ENCODE data around the gene MPV17L2. TPM values are rescaled to one million over a fixed set of nuclear protein-coding genes. Genes with fewer than 3 reads are reported as not detected.

The MPV17L2 gene
- total and polyA plus RNA-seq, 10 of the 15 experiments (the other 5 are each of a cell fraction or from before 2014, with no cell fraction given): 5.1 to 57.2 (median 22.9) TPM

DNA sequence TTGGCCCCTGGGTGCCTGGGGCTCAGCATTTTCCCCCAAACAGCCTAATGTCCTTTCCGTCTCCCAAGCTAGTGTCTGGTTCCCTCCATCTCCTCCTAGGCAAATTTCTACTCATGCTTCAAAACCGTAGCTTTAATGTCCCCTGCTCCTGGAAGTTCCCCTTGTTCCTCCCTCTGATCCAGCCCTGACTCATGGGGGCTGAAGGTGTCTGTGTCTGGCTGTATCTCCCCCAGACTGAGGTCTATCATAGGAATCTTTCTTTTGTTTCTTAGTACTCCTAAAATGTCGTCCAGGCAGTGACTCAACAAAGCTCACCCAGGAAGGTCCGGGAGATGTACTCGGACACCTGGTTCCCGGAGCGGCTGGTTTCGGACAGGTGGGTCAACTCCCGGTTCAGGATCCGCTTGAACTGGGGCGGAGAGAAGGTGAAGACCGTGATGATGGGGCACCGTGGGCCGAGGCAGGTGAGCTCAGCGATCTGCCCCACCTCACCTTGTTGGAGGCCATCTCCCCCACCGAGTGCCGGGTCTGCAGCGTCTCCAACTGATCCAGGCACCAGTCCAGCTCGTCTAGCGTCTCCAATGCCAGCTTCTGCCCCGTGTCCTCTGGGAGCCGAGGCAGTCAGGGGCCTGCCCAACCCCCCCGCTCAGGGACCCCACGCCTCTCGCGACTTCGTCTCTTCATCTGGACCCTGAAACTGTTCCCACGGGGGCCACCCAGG, 27.1 kb downstream of the MPV17L2 start:
- Histone ChIP-seq H3K9me3 (replicated peaks; ENCODE audit: control insufficient read depth, insufficient read depth, low read length) (no peaks in the 10 kb centered on the region; the same call in 2 of the 3 replicates), H3K36me3 (ENCODE audit: control insufficient read depth in 2 of 2, insufficient read depth in 2 of 2, low read length in 1 of 2) (no peaks in the 10 kb centered on the region), H3K4me2 (ENCODE audit: control insufficient read depth, insufficient read depth) (no peak overlapping the region), H3K4me3 (no peak overlapping the region), H3K9ac (ENCODE audit: control insufficient read depth, insufficient read depth, low read length) (no peak overlapping the region), H4K20me1 (ENCODE audit: control insufficient read depth, insufficient read depth) (no peaks in the 10 kb centered on the region), H3K27me3 (replicated peaks in 1 of 2; ENCODE audit: control insufficient read depth in 2 of 2, insufficient read depth in 2 of 2, low read length in 1 of 2) (peaks cover 0 to 4% of the 10 kb centered on the region in 2 experiments; a peak in 2 of 4 replicates), H3K27ac (ENCODE audit: control insufficient read depth, insufficient read depth) (no peak overlapping the region), H3K4me1 (ENCODE audit: control insufficient read depth, insufficient read depth, low read length) (peaks cover 8% of the 10 kb centered on the region), H3K79me2 (ENCODE audit: control insufficient read depth, insufficient read depth, low read length) (no peaks in the 10 kb centered on the region), H2AFZ (ENCODE audit: control insufficient read depth, low read depth, low read length) (no peak overlapping the region)
- in situ Hi-C loops (cut with MboI) (no loop called here), intact Hi-C loops (cut with micrococcal nuclease; ENCODE audit: unreplicated experiment) (no loop called here)
- ChIA-PET POLR2A (interaction anchor here (0.6 to 1.7 kb wide), 2 partner anchors 17 to 36 kb away, joined by 3 to 4 read pairs; partner anchors contain the start of gene RAB3A), RAD21 (ENCODE audit: unreplicated experiment) (interaction anchor here (0.7 kb wide), 1 partner anchor 31 kb away, joined by 3 read pairs; no protein-coding TSS in a partner anchor), CTCF (interaction anchor here (0.7 to 1.9 kb wide), 4 partner anchors 11 to 109 kb away, joined by 3 to 7 read pairs (median 6); partner anchors contain the start of gene JUND), SMC1A (ENCODE audit: uncharacterized antibody, unreplicated experiment) (interaction anchor here (0.7 to 2.2 kb wide), 4 partner anchors 15 to 36 kb away, joined by 3 to 7 read pairs (median 4); a partner anchor contains a TSS)
- TF ChIP-seq, protein P1, sequence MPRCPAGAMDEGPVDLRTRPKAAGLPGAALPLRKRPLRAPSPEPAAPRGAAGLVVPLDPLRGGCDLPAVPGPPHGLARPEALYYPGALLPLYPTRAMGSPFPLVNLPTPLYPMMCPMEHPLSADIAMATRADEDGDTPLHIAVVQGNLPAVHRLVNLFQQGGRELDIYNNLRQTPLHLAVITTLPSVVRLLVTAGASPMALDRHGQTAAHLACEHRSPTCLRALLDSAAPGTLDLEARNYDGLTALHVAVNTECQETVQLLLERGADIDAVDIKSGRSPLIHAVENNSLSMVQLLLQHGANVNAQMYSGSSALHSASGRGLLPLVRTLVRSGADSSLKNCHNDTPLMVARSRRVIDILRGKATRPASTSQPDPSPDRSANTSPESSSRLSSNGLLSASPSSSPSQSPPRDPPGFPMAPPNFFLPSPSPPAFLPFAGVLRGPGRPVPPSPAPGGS (IDR thresholded peaks at IDR 0.05; ENCODE audit: borderline replicate concordance, insufficient read depth, low read depth, low read length, poor library complexity, severe bottlenecking): no peak
- TF ChIP-seq PAX5 (IDR thresholded peaks at IDR 0.05; ENCODE audit: borderline replicate concordance, low read depth, low read length) (no peak), SUZ12 (IDR thresholded peaks at IDR 0.05; ENCODE audit: unreplicated experiment) (no peak), EED (IDR thresholded peaks at IDR 0.05; ENCODE audit: low read depth) (no peak), ESRRA (IDR thresholded peaks at IDR 0.05; ENCODE audit: low read length) (no peak), IKZF1 (conservative IDR thresholded peaks at IDR 0.05) (no peak)
- TF ChIP-seq, protein P2, sequence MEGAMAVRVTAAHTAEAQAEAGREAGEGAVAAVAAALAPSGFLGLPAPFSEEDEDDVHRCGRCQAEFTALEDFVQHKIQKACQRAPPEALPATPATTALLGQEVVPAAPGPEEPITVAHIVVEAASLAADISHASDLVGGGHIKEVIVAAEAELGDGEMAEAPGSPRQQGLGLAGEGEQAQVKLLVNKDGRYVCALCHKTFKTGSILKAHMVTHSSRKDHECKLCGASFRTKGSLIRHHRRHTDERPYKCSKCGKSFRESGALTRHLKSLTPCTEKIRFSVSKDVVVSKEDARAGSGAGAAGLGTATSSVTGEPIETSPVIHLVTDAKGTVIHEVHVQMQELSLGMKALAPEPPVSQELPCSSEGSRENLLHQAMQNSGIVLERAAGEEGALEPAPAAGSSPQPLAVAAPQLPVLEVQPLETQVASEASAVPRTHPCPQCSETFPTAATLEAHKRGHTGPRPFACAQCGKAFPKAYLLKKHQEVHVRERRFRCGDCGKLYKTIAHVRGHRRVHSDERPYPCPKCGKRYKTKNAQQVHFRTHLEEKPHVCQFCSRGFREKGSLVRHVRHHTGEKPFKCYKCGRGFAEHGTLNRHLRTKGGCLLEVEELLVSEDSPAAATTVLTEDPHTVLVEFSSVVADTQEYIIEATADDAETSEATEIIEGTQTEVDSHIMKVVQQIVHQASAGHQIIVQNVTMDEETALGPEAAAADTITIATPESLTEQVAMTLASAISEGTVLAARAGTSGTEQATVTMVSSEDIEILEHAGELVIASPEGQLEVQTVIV (IDR thresholded peaks at IDR 0.05; ENCODE audit: borderline replicate concordance, partially characterized antibody): no peak
- 73% methylated on average over 28 of the region's 28 CpGs for WGBS (ENCODE audit: insufficient coverage, insufficient replicate concordance, low lambda C conversion rate, missing lambda C conversion rate)
- FAIRE-seq: no peak
- no TSS peak for BruUV-seq (replicated peaks)
- no peak for ATAC-seq
- no peak for DNase-seq (ENCODE audit: low read depth, low spot score)

All from GM12878 (cell line).